RWPE2 (cell line): ENCODE measurements around the gene POLD2.

Experiments used
- ATAC-seq: fragments of 200-7000 bp; cut with Tn5 transposase; 3 replicates; pipeline ENCODE4 v1.9.1; 2021; ENCODE audit warnings: low read depth
- DNase-seq: peaks from one replicate; pipeline ENCODE4 v3.0.0-alpha.2; 2020; ENCODE audit warnings: low spot score
- H3K27ac ChIP-seq: fragments of 450-650 bp; 2 replicates; pipeline ENCODE4 v1.5.1; 2017; ENCODE audit warnings: mild to moderate bottlenecking; ENCODE audit not compliant: poor library complexity, severe bottlenecking
- H3K27me3 ChIP-seq: fragments of 250-450 bp; sonication (Bioruptor Pico); 2 replicates; pipeline ENCODE4 v1.5.1; 2021; ENCODE audit warnings: mild to moderate bottlenecking, moderate library complexity; ENCODE audit not compliant: insufficient read depth, poor library complexity, severe bottlenecking
- H3K36me3 ChIP-seq: fragments of 250-450 bp; sonication (Bioruptor Pico); 2 replicates; pipeline ENCODE4 v1.5.1; 2020; ENCODE audit warnings: low read depth, mild to moderate bottlenecking, moderate library complexity
- H3K4me1 ChIP-seq: fragments of 250-450 bp; sonication (Bioruptor Pico); 2 replicates; pipeline ENCODE4 v1.5.1; 2021; ENCODE audit warnings: mild to moderate bottlenecking, moderate library complexity; ENCODE audit not compliant: insufficient read depth, poor library complexity, severe bottlenecking
- H3K4me3 ChIP-seq: fragments of 250-450 bp; sonication (Bioruptor Pico); 2 replicates; pipeline ENCODE4 v1.5.1; 2021; ENCODE audit warnings: mild to moderate bottlenecking, moderate library complexity; ENCODE audit not compliant: severe bottlenecking
- H3K9me3 ChIP-seq: fragments of 250-450 bp; sonication (Bioruptor Pico); 2 replicates; pipeline ENCODE4 v1.5.1; 2021; ENCODE audit warnings: mild to moderate bottlenecking, moderate library complexity; ENCODE audit not compliant: severe bottlenecking
- CTCF ChIP-seq: fragments of 450-650 bp; IDR thresholded peaks from one replicate; pipeline ENCODE4 v1.5.1; 2017; ENCODE audit warnings: mild to moderate bottlenecking, moderate library complexity; ENCODE audit not compliant: poor library complexity, severe bottlenecking

POLD2 gene

GRCh38 chr7:44108768-44109750, 14.3 kb downstream of the POLD2 start:
- Histone ChIP-seq H3K27ac (no peak overlapping the region), H3K27me3 (no peaks in the 10 kb centered on the region), H3K4me3 (no peak overlapping the region), H3K4me1 (peaks cover 9% of the 10 kb centered on the region), H3K36me3 (0 out of 2 replicates have a peak, but pooled peaks cover 2% of the 10 kb centered on the region), H3K9me3 (no peaks in the 10 kb centered on the region)
- no peak for ATAC-seq
- no peak for TF ChIP-seq CTCF
- no peak for DNase-seq

DNA sequence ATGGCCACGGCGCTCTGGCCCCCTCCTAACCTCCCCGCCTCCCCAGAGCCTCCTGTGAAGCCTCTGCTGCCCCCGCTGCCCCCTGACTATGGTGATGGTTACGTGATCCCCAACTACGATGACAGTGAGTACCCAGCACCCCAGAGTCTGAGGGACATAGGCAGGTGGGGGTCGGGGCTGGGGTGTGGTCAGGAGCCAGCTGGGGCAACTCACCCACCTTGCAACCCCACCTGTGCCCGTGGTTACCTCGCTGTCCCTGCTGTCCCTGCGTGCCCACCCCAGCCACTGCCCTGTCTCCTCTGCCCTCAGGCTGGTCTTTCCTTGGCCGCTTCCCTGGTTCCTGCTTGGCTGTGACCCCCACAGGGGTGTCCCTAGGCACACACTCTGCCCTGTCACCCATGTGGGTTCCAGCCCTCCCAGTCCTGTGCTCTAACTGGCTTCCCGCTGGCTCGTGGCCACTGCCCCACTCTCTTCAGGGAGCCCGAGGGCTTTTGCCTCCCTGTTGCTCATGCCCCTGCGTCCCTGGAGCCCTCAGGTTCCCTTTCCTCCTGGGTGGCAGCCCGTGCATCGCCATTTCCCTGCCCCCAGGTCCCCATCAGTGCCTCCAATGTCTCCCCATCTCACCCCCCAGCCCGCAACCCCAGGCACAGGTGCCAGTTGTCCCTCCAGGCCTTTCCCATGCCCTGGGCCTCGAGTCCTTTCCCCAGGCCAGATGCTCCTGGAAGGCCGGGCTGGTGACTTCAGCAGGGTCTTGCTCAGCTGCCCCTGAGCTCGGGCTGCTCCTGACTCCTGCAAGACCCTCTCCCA, 15.2 kb downstream of the POLD2 start:
- Histone ChIP-seq H3K27me3 (no peaks in the 10 kb centered on the region), H3K4me3 (no peak overlapping the region), H3K36me3 (no peaks in the 10 kb centered on the region), H3K4me1 (peaks cover 9% of the 10 kb centered on the region), H3K27ac (no peak overlapping the region), H3K9me3 (no peaks in the 10 kb centered on the region)
- no peak for TF ChIP-seq CTCF
- no peak for DNase-seq
- no peak for ATAC-seq

- Histone ChIP-seq H3K9me3 (no peaks in the 10 kb centered on the region), H3K4me3 (no peak overlapping the region), H3K27me3 (no peaks in the 10 kb centered on the region), H3K27ac (no peak overlapping the region), H3K36me3 (no peaks in the 10 kb centered on the region), H3K4me1 (peaks cover 13% of the 10 kb centered on the region)
- no peak for DNase-seq
- TF ChIP-seq CTCF, result no peak
- ATAC-seq, result no peak
These were observed 16.0 kb downstream of the POLD2 start for GRCh38 chr7:44107116-44107960.

DNA sequence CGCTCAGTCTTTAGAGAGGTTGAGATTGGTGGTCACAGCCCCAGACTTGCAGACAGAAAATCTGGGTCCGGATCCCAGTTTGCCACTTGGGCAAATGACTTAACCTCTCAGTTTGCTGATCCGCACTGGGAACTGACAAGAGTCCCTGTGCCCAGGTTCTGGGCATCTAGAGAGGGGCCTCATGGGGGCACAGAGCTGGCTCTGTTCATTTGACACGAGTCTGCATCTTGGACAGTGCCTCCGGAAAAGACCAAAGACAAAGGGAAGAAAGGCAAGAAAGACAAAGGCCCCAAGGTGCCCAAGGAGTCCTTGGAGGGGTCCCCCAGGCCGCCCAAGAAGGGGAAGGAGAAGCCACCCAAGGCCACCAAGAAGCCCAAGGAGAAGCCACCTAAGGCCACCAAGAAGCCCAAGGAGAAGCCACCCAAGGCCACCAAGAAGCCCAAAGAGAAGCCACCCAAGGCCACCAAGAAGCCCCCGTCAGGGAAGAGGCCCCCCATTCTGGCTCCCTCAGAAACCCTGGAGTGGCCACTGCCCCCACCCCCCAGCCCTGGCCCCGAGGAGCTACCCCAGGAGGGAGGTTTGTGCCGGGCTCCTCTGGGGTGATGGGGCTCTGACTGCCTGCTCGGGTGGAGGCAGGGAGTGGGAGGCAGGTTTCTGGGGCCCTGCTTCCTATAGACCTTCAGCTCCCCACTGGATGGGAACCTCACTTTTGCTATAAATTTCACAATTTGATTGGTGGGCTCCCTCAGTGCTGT, 16.9 kb downstream of the POLD2 start:
- Histone ChIP-seq H3K4me3 (no peak overlapping the region), H3K27ac (no peak overlapping the region), H3K27me3 (no peaks in the 10 kb centered on the region), H3K4me1 (peaks cover 16% of the 10 kb centered on the region), H3K36me3 (no peaks in the 10 kb centered on the region), H3K9me3 (no peaks in the 10 kb centered on the region)
- ATAC-seq (no peak), DNase-seq (no peak)
- no peak for TF ChIP-seq CTCF
